WTC11 (cell line): ENCODE measurements around the gene RAB8B. TPM values are rescaled to one million over a fixed set of nuclear protein-coding genes. Genes with fewer than 3 reads are reported as not detected.
A peak's percentile ranks its signal among the peaks of the same experiment; 100 is the strongest.

Experiments
- ATAC-seq: fragments of 200-7000 bp; cut with Tn5 transposase; 2 replicates; pipeline ENCODE4 v1.10.0; 2021; ENCODE audit warnings: mild to moderate bottlenecking, moderate library complexity
- CTCF ChIA-PET: fragments of 300-600 bp; sonication (Branson Sonifier 250); formaldehyde crosslinking; loops from one replicate; lab custom pipeline; 2021; ENCODE audit warnings: antibody characterized with exemption; lab: Charles Lee
- POLR2A ChIA-PET: fragments of 350-600 bp; sonication (Branson Sonifier 250); formaldehyde crosslinking; loops from one replicate; lab custom pipeline; 2021; ENCODE audit warnings: antibody characterized with exemption; lab: Charles Lee
- DNase-seq: peaks from one replicate; pipeline ENCODE4 v3.0.0; 2021; ENCODE audit warnings: low spot score
- H3K27ac Mint-ChIP-seq: 2 replicates; pipeline ENCODE4 v1.8.0; 2021; ENCODE audit warnings: mixed read lengths
- H3K27me3 Mint-ChIP-seq: 2 replicates; pipeline ENCODE4 v1.8.0; 2021; ENCODE audit warnings: low read depth, mild to moderate bottlenecking, moderate library complexity, mixed read lengths
- H3K36me3 Mint-ChIP-seq: 2 replicates; pipeline ENCODE4 v1.8.0; 2021; ENCODE audit warnings: mixed read lengths
- H3K4me1 Mint-ChIP-seq: 2 replicates; pipeline ENCODE4 v1.8.0; 2022; ENCODE audit warnings: mixed read lengths
- H3K4me3 Mint-ChIP-seq: 2 replicates; pipeline ENCODE4 v1.8.0; 2021; ENCODE audit warnings: mild to moderate bottlenecking, moderate library complexity, mixed read lengths
- H3K9me3 Mint-ChIP-seq: 2 replicates; pipeline ENCODE4 v1.8.0; 2021; ENCODE audit warnings: mixed read lengths
- ATF1 ChIP-seq: sonication (generic); formaldehyde crosslinking; IDR thresholded peaks from 2 replicates; pipeline ENCODE4 v1.8.1; 2023; ENCODE audit warnings: mild to moderate bottlenecking, moderate library complexity, missing genetic modification reagents
- CREM ChIP-seq: sonication (generic); formaldehyde crosslinking; IDR thresholded peaks from 2 replicates; pipeline ENCODE4 v1.8.1; 2022; ENCODE audit warnings: mild to moderate bottlenecking, missing genetic modification reagents, moderate library complexity
- GABPB1 ChIP-seq: sonication (generic); formaldehyde crosslinking; IDR thresholded peaks from 2 replicates; pipeline ENCODE4 v1.8.1; 2023; ENCODE audit warnings: mild to moderate bottlenecking, missing genetic modification reagents
- KAT7 ChIP-seq: sonication (generic); formaldehyde crosslinking; IDR thresholded peaks from 2 replicates; pipeline ENCODE4 v1.8.1; 2023; ENCODE audit warnings: missing genetic modification reagents, mild to moderate bottlenecking, borderline replicate concordance
- MXD4 ChIP-seq: fragments of 250-450 bp; sonication (Bioruptor Pico); IDR thresholded peaks from 2 replicates; pipeline ENCODE4 v1.8.0; 2021; ENCODE audit warnings: mild to moderate bottlenecking, moderate library complexity, borderline replicate concordance
- MYBL2 ChIP-seq: sonication (generic); formaldehyde crosslinking; IDR thresholded peaks from 2 replicates; pipeline ENCODE4 v1.8.1; 2023; ENCODE audit warnings: mild to moderate bottlenecking, moderate library complexity, missing genetic modification reagents
- NFYB ChIP-seq: sonication (generic); formaldehyde crosslinking; conservative IDR thresholded peaks from 2 replicates; pipeline ENCODE4 v1.8.0; 2022; ENCODE audit warnings: low read depth, missing genetic modification reagents
- NR1H2 ChIP-seq: sonication (generic); formaldehyde crosslinking; IDR thresholded peaks from 2 replicates; pipeline ENCODE4 v1.9.0; 2021; ENCODE audit warnings: mild to moderate bottlenecking, moderate library complexity, missing genetic modification reagents
- SMAD4 ChIP-seq: sonication (generic); formaldehyde crosslinking; IDR thresholded peaks from 2 replicates; pipeline ENCODE4 v1.8.0; 2022; ENCODE audit warnings: mild to moderate bottlenecking, missing genetic modification reagents
- TEAD4 ChIP-seq: sonication (generic); formaldehyde crosslinking; IDR thresholded peaks from 2 replicates; pipeline ENCODE4 v1.8.0; 2022; ENCODE audit warnings: mild to moderate bottlenecking, missing genetic modification reagents
- TP53 ChIP-seq: sonication (generic); formaldehyde crosslinking; IDR thresholded peaks from 2 replicates; pipeline ENCODE4 v1.8.1; 2023; ENCODE audit warnings: mild to moderate bottlenecking, missing genetic modification reagents
- ZNF121 ChIP-seq: sonication (generic); formaldehyde crosslinking; IDR thresholded peaks from 2 replicates; pipeline ENCODE4 v1.8.0; 2023; ENCODE audit warnings: missing genetic modification reagents
- ZNF232 ChIP-seq: sonication (generic); formaldehyde crosslinking; IDR thresholded peaks from 2 replicates; pipeline ENCODE4 v1.8.0; 2022; ENCODE audit warnings: mild to moderate bottlenecking, missing genetic modification reagents
- ZNF423 ChIP-seq: fragments of 250-450 bp; sonication (Bioruptor Pico); IDR thresholded peaks from 2 replicates; pipeline ENCODE4 v2.1.2; 2022; ENCODE audit warnings: mild to moderate bottlenecking, moderate library complexity
- total RNA-seq: library from RNA; stranded (reverse); gene quantifications from 3 replicates; pipeline ENCODE4 v1.2.3, GENCODE V29; 2021
- TF ChIP-seq, protein P1 (sequence below): sonication (generic); formaldehyde crosslinking; IDR thresholded peaks from 2 replicates; pipeline ENCODE4 v1.8.0; 2022; ENCODE audit warnings: mild to moderate bottlenecking, missing genetic modification reagents
- TF ChIP-seq, protein P2 (sequence below): sonication (generic); formaldehyde crosslinking; IDR thresholded peaks from 2 replicates; pipeline ENCODE4 v1.8.1; 2022; ENCODE audit warnings: low read depth, mild to moderate bottlenecking, moderate library complexity, missing genetic modification reagents, borderline replicate concordance
- TF ChIP-seq, protein P3 (sequence below): sonication (generic); formaldehyde crosslinking; IDR thresholded peaks from 2 replicates; pipeline ENCODE4 v1.8.0; 2022; ENCODE audit warnings: mild to moderate bottlenecking, missing genetic modification reagents
- TF ChIP-seq, protein P4 (sequence below): sonication (generic); formaldehyde crosslinking; IDR thresholded peaks from 2 replicates; pipeline ENCODE4 v1.8.1; 2022; ENCODE audit warnings: mild to moderate bottlenecking, missing genetic modification reagents, moderate library complexity, borderline replicate concordance
- TF ChIP-seq, protein P5 (sequence below): sonication (generic); formaldehyde crosslinking; IDR thresholded peaks from 2 replicates; pipeline ENCODE4 v1.8.1; 2023; ENCODE audit warnings: mild to moderate bottlenecking, missing genetic modification reagents, borderline replicate concordance

The RAB8B gene
- total RNA-seq, 1 experiment from 2014 or later, result 32.5 TPM

DNA sequence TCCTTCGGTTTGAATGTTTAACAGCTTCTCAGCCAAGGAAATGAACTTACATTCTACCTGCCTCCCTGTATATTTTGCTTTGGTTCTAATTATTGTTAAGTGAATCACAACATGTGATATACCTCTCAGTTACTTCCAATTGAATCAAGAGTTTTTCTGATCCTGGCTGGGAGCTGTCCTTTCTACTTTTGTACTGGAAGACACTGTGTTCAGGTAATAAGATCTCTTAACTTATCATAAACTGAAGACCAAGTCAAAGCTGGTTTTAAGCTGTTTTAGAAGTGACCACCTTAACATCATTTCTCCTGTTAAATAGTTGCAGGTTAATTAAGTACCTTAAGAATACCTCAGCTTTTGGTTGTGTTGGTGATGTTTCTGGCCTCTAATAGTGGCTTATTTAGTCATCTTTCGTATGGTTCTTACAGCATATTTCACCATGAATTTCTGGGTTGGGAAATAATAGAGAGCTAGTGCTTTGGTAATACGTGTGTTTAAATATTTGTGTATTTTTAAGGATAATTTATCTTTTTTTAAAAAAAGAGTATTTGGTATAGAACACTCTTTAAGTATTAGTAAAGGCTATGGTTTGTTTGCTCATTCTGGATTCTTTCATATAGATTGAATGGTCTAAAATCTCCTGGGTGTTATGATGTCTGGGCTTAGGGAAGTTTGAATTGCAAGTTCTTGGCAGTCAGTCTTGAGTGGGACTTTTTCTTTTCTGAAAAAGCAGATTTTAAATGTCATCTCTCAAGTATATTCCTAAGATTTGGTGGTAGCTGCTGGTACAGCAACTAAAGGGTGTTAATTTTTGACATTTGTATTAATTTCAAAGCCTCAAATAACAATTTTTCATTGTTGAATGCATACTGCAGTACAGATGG is 1.6 kb downstream of the RAB8B start (continued):
- TF ChIP-seq NR1H2 (CRISPR knock-in tag) (no peak), SMAD4 (CRISPR knock-in tag) (no peak)

DNA sequence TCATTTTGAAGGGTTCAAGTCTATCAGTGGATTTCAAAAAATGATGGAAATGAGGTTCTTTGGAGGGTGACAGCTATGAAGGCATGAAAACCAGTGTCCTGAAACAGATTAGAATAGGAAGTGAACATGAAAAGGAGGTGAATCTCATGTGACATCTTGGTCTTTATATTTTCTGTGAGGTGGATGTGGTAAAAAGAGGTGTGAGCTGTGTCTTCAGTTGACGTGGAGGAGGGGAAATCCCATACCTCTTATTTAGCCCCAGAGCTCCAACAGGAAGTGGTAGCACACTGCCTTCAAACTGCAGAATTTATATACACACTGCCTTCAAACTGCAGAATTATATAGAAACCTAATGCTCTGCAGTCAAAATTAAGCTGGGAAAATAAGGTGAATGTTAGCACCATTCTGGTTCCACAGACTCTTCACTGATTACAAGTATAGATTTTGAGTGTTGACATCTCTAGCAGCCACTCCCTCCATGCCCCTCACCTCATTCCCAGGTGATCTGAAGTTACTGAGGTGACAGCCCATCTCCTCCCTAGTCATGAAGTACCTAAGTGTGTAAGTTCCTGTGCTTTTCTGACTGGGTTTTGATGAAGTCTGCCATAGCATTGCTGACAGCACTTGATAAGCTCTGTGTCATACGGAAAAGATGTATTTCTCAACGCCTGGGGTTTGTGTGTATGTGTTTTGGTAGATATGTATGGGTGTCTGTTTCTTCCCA is 2.7 kb downstream of the RAB8B start:
- ChIA-PET POLR2A (no interaction called here), CTCF (interaction anchor here (0.5 to 1.8 kb wide), 2 partner anchors 10 to 104 kb away, joined by 4 to 5 read pairs; no protein-coding TSS in a partner anchor)
- TF ChIP-seq MYBL2 (no peak), ATF1 (no peak), TP53 (CRISPR knock-in tag) (no peak), GABPB1 (no peak), TEAD4 (CRISPR knock-in tag) (no peak), ZNF232 (CRISPR knock-in tag) (no peak), NFYB (CRISPR knock-in tag) (no peak)
- TF ChIP-seq, protein P1, sequence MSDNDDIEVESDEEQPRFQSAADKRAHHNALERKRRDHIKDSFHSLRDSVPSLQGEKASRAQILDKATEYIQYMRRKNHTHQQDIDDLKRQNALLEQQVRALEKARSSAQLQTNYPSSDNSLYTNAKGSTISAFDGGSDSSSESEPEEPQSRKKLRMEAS (CRISPR knock-in tag), result no peak
- TF ChIP-seq, protein P2, sequence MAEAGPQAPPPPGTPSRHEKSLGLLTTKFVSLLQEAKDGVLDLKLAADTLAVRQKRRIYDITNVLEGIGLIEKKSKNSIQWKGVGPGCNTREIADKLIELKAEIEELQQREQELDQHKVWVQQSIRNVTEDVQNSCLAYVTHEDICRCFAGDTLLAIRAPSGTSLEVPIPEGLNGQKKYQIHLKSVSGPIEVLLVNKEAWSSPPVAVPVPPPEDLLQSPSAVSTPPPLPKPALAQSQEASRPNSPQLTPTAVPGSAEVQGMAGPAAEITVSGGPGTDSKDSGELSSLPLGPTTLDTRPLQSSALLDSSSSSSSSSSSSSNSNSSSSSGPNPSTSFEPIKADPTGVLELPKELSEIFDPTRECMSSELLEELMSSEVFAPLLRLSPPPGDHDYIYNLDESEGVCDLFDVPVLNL, result no peak
- TF ChIP-seq, protein P3, sequence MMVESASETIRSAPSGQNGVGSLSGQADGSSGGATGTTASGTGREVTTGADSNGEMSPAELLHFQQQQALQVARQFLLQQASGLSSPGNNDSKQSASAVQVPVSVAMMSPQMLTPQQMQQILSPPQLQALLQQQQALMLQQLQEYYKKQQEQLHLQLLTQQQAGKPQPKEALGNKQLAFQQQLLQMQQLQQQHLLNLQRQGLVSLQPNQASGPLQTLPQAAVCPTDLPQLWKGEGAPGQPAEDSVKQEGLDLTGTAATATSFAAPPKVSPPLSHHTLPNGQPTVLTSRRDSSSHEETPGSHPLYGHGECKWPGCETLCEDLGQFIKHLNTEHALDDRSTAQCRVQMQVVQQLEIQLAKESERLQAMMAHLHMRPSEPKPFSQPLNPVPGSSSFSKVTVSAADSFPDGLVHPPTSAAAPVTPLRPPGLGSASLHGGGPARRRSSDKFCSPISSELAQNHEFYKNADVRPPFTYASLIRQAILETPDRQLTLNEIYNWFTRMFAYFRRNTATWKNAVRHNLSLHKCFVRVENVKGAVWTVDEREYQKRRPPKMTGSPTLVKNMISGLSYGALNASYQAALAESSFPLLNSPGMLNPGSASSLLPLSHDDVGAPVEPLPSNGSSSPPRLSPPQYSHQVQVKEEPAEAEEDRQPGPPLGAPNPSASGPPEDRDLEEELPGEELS (CRISPR knock-in tag), result no peak
- DNase-seq (no peak), ATAC-seq (no peak)
- no peaks in the 10 kb centered on the region for H3K36me3 Mint-ChIP-seq
- H3K4me3 Mint-ChIP-seq, result no peak overlapping the region
- H3K27me3 Mint-ChIP-seq, result no peaks in the 10 kb centered on the region
- no peaks in the 10 kb centered on the region for H3K9me3 Mint-ChIP-seq
- peaks cover 61% of the 10 kb centered on the region for H3K4me1 Mint-ChIP-seq
- 0 out of 2 replicates have a peak overlapping the region, but pooled peaks have one; percentile 21 for H3K27ac Mint-ChIP-seq

DNA sequence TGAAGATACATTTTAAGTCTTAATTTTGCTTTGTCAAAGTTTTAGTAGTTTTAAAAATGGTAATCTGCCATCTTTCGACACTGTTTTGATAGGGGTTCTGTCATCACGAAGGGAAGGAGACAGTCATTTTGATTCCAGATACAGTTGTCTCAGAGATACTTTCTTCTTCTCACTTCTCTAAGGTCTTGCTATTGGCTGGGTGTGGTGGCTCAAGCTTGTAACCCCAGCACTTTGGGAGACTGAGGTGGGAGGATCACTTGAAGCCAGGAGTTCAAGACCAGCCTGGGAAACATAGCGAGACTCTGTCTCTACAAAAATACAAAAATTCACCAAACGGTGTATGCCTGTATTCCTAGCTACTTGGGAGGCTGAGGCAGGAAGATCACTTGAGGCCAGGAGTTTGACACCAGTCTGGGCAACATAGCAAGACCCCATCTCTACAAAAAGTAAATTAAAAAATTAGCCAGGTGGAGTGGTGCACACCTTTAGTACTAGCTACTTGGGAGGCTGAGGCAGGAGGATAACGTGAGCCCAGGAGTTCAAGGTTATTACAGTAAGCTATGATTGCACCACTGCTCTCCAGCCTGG is 3.3 kb downstream of the RAB8B start:
- H3K4me3 Mint-ChIP-seq, result no peak overlapping the region
- POLR2A ChIA-PET, result no interaction called here
- 0 out of 2 replicates have a peak overlapping the region, but pooled peaks have one; percentile 21 for H3K27ac Mint-ChIP-seq
- H3K4me1 Mint-ChIP-seq, result peaks cover 68% of the 10 kb centered on the region
- no peak for DNase-seq
- TF ChIP-seq, protein P4, sequence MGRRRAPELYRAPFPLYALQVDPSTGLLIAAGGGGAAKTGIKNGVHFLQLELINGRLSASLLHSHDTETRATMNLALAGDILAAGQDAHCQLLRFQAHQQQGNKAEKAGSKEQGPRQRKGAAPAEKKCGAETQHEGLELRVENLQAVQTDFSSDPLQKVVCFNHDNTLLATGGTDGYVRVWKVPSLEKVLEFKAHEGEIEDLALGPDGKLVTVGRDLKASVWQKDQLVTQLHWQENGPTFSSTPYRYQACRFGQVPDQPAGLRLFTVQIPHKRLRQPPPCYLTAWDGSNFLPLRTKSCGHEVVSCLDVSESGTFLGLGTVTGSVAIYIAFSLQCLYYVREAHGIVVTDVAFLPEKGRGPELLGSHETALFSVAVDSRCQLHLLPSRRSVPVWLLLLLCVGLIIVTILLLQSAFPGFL (CRISPR knock-in tag), result no peak
- TF ChIP-seq CREM (CRISPR knock-in tag), result no peak
- TF ChIP-seq KAT7 (CRISPR knock-in tag), result no peak
- no peak for TF ChIP-seq ZNF423
- peak; percentile 75 for TF ChIP-seq ZNF121 (CRISPR knock-in tag)
- no peak for TF ChIP-seq NR1H2 (CRISPR knock-in tag)
- TF ChIP-seq, protein P5, sequence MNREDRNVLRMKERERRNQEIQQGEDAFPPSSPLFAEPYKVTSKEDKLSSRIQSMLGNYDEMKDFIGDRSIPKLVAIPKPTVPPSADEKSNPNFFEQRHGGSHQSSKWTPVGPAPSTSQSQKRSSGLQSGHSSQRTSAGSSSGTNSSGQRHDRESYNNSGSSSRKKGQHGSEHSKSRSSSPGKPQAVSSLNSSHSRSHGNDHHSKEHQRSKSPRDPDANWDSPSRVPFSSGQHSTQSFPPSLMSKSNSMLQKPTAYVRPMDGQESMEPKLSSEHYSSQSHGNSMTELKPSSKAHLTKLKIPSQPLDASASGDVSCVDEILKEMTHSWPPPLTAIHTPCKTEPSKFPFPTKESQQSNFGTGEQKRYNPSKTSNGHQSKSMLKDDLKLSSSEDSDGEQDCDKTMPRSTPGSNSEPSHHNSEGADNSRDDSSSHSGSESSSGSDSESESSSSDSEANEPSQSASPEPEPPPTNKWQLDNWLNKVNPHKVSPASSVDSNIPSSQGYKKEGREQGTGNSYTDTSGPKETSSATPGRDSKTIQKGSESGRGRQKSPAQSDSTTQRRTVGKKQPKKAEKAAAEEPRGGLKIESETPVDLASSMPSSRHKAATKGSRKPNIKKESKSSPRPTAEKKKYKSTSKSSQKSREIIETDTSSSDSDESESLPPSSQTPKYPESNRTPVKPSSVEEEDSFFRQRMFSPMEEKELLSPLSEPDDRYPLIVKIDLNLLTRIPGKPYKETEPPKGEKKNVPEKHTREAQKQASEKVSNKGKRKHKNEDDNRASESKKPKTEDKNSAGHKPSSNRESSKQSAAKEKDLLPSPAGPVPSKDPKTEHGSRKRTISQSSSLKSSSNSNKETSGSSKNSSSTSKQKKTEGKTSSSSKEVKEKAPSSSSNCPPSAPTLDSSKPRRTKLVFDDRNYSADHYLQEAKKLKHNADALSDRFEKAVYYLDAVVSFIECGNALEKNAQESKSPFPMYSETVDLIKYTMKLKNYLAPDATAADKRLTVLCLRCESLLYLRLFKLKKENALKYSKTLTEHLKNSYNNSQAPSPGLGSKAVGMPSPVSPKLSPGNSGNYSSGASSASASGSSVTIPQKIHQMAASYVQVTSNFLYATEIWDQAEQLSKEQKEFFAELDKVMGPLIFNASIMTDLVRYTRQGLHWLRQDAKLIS, result no peak
- TF ChIP-seq MXD4 (CRISPR knock-in tag), result no peak
- no peaks in the 10 kb centered on the region for H3K27me3 Mint-ChIP-seq
- CTCF ChIA-PET, result no interaction called here
- no peaks in the 10 kb centered on the region for H3K36me3 Mint-ChIP-seq
- ATAC-seq, result no peak
- H3K9me3 Mint-ChIP-seq, result no peaks in the 10 kb centered on the region
